ENCODE measurements around the gene JAZF1. TPM values are rescaled to one million over a fixed set of nuclear protein-coding genes. Genes with fewer than 3 reads are reported as not detected.

The JAZF1 gene
- total RNA-seq, 1 donor from 2014 or later, result 29.4 TPM

GRCh38 chr7:28191751-28192150 is 11.2 kb upstream of the JAZF1 start:
- Histone ChIP-seq H3K4me1 (no peaks in the 10 kb centered on the region), H3K27ac (replicated peaks) (no peak overlapping the region), H3K27me3 (ENCODE audit: low read depth) (no peaks in the 10 kb centered on the region), H3K9me3 (replicated peaks) (no peaks in the 10 kb centered on the region), H3K36me3 (no peaks in the 10 kb centered on the region), H3K4me3 (no peak overlapping the region)
- DNase-seq, result no peak
- no peak for TF ChIP-seq CTCF (IDR thresholded peaks at IDR 0.05; ENCODE audit: borderline replicate concordance)
- intact Hi-C loops (cut with micrococcal nuclease), result no loop called here

- intact Hi-C loops (cut with micrococcal nuclease), result no loop called here
- Histone ChIP-seq H3K9me3 (replicated peaks) (no peaks in the 10 kb centered on the region), H3K4me3 (no peak overlapping the region), H3K36me3 (no peaks in the 10 kb centered on the region), H3K27ac (replicated peaks) (no peak overlapping the region), H3K4me1 (no peaks in the 10 kb centered on the region), H3K27me3 (ENCODE audit: low read depth) (no peaks in the 10 kb centered on the region)
- no peak for DNase-seq
- no peak for TF ChIP-seq CTCF (IDR thresholded peaks at IDR 0.05; ENCODE audit: borderline replicate concordance)
These were observed 10.6 kb upstream of the JAZF1 start for GRCh38 chr7:28191184-28191583.

DNA sequence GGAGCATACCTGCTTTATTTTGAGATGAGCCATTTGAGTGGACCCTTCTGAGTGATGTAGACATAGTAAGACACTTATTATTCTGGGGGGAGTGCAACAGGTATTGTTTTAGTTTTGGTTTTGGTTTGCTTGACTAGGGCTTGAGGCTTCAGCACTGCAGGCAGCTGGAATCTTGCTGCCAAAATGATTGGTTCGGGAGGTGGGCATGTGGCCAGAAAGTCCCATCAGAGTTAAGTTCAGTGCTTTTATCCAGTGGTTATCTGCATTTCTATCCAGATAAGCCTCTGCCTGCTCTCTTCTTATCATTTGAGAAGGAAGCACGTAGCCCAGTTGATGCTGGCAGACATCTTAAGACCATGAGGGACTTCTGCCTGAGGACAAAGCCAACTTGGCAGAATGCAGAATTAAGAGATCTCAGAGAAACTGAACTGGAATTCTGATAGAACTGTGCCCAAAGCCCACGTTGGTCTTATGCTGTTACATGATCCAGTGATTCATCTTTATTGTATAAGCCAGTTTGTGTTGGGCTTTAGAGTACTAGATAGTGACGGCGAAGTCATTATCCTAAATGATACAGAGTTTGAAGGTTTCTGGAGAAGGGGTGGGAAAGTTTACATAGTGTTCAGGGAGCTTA is 9.6 kb upstream of the JAZF1 start:
- no peak for DNase-seq
- intact Hi-C loops (cut with micrococcal nuclease), result no loop called here

DNA sequence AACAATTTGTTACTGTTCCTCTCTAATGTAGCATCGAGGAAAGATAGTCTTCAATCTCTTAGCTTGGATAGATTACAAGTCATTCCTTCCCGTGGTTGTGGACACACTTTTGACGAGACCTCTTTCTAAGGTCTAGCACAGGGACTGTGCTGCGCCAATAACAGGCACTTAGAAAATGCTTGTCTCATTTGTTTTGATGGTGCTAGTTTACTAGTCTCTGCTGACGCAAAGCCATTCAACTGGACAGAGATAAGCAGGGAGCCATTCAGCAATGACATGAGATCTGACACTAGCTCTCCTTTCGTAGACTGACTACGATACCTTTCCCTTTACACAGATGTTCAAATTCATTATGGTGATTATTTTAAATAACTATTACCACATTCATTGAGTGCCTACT is 6.4 kb upstream of the JAZF1 start:
- H3K9me3 ChIP-seq (replicated peaks), result no peaks in the 10 kb centered on the region
- peaks cover 12% of the 10 kb centered on the region for H3K4me1 ChIP-seq
- no peak overlapping the region for H3K27ac ChIP-seq (replicated peaks)
- intact Hi-C loops (cut with micrococcal nuclease), result no loop called here
- H3K36me3 ChIP-seq, result no peaks in the 10 kb centered on the region
- DNase-seq, result no peak
- no peak overlapping the region for H3K4me3 ChIP-seq
- H3K27me3 ChIP-seq (ENCODE audit: low read depth), result no peaks in the 10 kb centered on the region
- no peak for TF ChIP-seq CTCF (IDR thresholded peaks at IDR 0.05; ENCODE audit: borderline replicate concordance)

More for the DNA sequence above, 9.6 kb upstream of the JAZF1 start:
- TF ChIP-seq CTCF (IDR thresholded peaks at IDR 0.05; ENCODE audit: borderline replicate concordance), result no peak
- H3K27me3 ChIP-seq (ENCODE audit: low read depth), result no peaks in the 10 kb centered on the region
- no peaks in the 10 kb centered on the region for H3K4me1 ChIP-seq
- no peak overlapping the region for H3K4me3 ChIP-seq
- no peaks in the 10 kb centered on the region for H3K36me3 ChIP-seq
- no peak overlapping the region for H3K27ac ChIP-seq (replicated peaks)
- no peaks in the 10 kb centered on the region for H3K9me3 ChIP-seq (replicated peaks)

DNA sequence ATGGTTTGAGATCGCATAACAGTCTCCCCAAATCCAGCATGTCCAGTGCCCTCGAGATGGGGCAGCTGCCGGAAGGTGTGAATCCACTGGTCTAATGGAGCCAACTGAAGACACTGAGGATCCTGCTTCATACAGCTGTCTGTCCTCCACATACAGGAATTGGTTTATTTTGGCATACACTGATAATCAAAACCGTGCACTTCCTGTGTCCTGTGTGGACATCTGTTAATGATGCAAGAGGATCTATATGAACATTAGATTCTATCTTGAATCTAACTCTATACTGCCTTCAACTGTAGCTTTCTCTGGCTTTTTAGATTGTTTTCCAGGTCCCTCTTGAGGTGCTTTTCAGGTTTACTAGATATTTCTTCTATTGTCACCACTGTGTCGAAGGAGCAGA is 3.0 kb upstream of the JAZF1 start:
- intact Hi-C loops (cut with micrococcal nuclease), result no loop called here

More for the DNA sequence above, 3.0 kb upstream of the JAZF1 start:
- Histone ChIP-seq H3K9me3 (replicated peaks) (no peaks in the 10 kb centered on the region), H3K4me3 (no peak overlapping the region), H3K4me1 (peaks cover 32% of the 10 kb centered on the region), H3K27ac (replicated peaks) (no peak overlapping the region), H3K36me3 (no peaks in the 10 kb centered on the region), H3K27me3 (ENCODE audit: low read depth) (no peaks in the 10 kb centered on the region)
- no peak for TF ChIP-seq CTCF (IDR thresholded peaks at IDR 0.05; ENCODE audit: borderline replicate concordance)
- DNase-seq, result no peak

Data from left ventricle myocardium inferior (tissue), 1 donor.